SHP77 treated with DMSO at 0.1 percent for 48 hours (cell line): ENCODE measurements around the gene PI4KA.

Source experiments
- DNase-seq: peaks from one replicate; lab custom pipeline; 2025; lab: John Stamatoyannopoulos, UW

The PI4KA gene

DNA sequence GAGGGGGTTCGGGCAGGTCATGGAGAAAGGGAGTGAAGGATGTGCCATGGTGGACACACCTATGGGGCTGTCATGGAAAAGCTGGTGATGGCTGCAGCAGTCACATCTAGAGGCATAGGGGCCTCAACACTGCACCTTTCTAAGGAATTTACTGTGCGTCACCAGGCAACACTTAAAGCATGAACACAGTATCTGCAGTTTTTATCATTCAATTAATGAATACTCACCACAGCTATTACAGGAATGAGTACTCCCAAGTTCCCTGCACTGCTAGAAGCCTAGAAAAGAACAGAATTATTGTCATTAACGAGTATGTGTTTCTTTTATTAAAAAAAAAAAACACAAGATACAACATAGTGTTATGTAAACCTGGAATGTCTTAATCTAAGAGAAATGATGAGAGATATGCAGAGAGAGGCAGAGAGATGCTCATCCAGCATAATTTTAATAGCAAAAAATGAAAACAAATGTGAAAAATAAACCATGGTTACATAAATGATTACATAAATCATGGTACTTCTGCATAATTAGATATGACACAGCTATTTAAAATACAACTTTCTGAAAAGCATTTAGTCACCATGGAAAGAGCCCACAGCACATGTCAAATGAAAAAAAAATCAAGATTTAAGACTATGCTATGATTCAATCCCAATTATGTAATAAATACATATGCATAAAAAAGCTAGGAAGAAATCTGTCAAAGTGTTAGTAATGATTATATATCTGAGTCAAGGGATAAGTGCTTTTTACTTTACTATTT, 65.5 kb downstream of the PI4KA start:
- DNase-seq = no peak

DNA sequence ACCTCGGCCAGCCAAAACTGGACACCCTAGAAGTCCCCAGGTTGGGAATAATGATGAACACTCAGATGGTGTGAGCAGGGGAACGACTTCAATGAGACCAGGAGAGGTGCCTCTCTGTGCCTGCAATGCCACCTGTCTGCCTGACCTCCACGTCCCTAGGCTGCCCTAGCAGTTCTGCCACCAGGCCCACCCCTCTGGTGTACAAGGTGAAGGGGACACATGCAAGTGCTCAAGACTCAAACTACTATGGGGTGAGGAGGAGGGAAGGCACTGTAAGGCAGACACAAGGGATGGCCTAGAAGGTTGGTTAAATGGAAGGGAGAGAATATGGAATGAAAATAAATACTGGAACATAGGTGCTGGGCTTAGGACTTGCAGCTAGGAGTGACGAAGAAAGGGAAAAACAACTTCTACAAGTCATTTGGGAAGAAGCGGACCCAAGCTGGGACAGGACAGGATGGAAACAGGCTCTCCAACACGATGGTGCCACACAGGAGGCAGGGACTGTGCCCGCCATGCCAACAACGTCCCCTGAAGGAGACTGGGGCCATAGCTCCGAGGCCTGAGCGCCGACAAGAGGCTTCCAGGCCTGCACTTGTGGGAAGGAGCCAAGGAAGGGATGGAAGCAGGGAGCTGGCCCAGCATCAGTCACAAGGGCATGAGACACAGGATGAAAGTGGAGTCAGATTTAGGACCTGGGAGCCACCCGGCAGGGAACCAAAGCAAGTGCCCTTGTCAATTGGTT, 66.2 kb downstream of the PI4KA start:
- DNase-seq = no peak

DNA sequence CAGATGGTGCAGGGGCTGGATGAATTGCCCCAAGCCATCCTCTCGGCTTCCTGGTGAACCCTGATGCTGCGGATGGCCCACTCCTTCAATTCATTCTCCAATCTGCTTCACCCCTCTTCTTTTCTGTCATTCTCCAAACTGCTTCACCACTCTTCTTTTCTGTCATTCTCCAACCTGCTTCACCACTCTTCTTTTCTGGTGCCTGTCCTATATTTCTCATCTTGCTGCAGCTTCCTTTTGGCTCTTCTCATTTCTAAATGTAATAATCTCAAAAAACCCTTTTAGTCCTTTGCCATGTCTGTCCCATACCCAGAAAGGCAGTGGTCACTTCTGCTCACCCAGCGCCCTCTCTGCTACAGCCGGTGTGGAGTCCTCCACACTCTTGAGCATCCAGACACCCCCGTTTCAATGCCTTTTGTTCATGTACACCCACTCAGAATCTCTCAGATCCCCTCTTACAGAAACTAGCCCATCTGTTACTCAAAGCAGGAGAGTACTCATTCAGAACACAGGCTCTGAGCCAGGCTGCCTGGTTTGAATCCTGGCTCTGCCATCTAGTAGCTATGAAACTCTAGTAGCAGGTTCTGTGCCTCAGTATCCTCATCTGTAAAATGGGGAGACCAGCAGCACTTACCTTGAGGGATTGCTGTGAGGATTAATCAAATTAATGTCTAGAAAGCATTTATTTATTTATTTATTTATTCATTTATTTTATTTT, 69.8 kb downstream of the PI4KA start:
- DNase-seq = no peak

DNA sequence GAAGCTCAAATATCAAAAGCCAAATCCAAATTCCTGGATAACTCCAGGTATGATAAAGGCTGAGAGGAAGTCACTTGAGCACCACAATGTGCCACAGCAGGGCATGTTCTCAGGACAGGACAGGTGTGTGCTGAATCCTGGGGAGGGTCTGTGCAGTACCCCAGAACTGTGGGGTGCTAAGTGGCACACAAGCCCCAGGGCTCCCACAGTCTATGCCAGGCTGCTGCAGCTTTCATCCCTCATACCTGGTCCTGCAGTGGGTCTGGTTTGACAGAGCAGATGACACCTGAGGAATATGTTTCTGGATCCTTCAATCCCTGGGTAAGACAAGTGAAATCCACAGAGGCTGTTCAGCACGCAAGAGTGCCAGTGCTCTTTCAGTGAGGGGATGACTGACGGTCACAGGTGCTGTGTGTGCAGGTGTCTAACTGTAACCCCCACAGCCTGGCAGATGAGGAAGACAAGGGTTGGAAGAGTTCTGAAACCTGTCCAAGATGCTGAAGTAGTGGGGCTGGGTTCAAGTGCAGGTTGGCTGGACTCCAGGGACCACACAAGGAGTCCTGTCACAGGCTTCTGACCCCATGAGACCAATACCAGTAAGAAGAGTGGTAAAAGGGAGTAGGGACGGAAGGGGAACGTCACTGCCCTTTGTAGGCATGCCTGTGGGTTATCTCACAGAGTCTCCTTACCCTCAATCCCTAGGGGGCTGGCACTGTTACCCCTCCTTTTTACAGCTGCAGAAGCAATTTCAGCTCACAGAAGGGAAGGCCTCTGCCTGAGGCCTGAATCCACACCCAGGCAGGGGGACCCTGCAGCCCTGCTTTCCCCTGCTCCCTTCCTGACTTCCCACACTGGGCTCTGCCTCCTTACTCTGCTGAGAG, 70.6 kb downstream of the PI4KA start:
- no peak for DNase-seq

DNA sequence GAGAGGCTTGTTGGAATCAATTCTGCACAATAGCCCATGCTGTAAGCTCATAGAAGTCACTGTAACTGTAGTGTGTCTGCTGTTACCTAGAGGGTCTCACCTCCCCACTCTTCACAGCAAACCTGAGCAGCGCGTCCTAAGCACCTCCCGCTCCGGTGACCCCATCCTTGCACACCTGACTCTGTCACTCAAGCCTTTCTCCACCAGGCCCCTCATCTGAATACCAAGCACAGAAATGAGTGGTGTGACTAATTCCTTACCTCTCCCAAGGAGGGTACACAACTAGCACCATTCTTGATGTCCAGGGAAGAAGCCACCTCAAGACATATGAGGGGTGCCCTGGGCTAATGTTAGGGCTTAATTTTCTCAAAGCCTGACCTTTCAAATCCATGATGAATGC, 71.4 kb downstream of the PI4KA start:
- no peak for DNase-seq

DNA sequence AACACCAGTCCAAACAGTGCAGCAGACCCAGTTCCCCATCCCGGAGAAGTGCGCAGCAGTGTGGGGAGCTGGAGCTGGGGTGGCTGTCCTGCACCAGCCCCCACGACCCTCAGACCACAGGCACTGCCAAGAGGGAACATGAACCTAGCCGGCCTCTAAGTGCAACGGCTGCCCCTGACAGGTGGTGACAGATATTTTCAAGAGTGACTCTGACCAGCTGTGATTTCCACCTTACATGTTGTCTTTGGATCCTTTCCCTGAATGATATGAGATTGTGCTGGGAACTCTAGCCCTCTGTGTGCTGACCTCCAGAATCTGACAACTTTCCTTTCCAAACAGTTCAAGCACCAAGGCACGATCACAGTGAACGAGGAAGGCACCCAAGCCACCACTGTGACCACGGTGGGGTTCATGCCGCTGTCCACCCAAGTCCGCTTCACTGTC, 72.1 kb downstream of the PI4KA start:
- DNase-seq = no peak

DNA sequence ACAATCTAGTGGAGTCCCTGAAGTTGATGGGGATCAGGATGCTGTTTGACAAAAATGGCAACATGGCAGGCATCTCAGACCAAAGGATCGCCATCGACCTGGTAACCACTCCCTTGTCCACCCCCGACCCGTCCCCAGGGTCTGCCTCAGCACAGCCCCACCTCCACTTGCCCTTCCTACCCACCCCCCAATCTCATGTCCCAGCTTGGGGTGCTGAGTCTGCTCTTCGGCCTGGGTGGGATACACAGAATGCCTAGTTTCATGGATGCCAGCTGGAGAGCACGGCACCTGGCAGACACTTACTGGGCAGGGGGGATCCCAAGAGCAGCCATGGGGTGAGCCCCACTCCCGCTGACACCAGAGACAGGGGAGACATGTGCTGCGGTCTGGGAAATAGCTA, 72.6 kb downstream of the PI4KA start:
- no peak for DNase-seq

DNA sequence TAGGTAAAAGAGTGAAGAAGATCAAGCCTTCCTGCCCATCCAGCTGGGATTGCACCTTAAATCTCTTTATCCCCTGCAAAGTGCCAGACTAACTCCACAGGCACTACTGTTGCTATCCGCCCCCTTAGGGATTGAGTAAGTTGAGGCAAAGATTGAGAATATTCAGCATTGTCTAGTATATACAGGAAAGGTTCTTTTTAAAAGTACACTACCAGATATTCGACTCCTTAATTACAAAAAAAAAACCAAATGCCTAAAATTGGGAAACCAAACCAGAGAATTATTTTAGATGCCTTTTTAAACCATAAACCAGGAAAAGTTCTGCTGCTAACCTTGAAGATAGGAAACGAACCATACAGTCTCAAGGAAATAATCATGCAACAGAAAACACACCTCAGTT, 73.2 kb downstream of the PI4KA start:
- DNase-seq = no peak

DNA sequence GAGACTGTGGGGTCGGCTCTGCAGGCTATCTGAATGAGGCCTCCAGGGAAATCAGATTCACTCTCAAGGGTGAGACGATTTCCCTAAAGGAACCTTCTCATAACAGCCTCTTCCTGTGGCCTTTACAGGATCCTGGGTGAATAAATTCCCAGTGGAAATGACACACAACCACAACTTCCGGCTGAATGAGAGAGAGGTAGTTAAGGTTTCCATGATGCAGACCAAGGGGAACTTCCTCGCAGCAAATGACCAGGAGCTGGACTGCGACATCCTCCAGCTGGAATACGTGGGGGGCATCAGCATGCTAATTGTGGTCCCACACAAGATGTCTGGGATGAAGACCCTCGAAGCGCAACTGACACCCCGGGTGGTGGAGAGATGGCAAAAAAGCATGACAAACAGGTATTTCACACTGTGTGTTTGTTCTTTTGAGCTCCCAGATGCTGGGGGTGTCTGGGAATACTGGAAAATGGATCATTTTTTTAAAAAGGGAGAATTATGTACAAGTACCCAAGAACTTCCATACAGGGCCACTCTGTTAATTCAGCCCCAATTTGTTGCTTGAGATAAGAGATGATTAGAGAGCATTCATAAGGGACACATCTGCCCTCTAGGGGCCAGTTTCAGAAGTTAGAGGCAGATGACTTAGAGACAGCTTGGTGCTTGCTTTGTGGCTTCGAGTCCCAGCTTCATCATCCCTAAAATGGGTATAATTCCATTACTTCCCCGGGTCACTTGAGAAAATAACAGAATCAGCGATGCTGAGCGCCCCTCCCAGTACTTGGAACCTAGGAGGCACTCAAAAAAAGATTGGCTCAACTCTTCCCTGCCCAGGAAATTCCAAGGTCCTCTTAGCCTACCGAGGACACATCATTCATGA, 74.5 kb downstream of the PI4KA start:
- peak; percentile 21 for DNase-seq

DNA sequence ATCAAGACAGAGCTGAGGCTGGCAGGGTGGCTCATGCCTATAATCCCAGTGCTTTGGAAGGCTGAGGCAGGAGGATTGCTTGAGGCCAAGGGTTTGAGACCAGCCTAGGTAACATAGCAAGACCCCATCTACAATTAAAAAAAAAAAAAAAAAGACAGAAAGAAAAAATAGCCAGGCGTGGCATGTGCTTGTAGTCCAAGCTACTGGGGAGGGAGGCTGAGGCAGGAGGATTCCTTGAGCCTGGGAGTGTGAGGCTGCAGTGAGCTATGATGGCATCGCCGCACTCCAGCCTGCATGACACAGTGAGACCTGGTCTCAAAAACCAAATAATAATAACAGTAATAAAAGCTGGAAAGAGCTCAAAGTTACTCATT, 75.3 kb downstream of the PI4KA start:
- no peak for DNase-seq

DNA sequence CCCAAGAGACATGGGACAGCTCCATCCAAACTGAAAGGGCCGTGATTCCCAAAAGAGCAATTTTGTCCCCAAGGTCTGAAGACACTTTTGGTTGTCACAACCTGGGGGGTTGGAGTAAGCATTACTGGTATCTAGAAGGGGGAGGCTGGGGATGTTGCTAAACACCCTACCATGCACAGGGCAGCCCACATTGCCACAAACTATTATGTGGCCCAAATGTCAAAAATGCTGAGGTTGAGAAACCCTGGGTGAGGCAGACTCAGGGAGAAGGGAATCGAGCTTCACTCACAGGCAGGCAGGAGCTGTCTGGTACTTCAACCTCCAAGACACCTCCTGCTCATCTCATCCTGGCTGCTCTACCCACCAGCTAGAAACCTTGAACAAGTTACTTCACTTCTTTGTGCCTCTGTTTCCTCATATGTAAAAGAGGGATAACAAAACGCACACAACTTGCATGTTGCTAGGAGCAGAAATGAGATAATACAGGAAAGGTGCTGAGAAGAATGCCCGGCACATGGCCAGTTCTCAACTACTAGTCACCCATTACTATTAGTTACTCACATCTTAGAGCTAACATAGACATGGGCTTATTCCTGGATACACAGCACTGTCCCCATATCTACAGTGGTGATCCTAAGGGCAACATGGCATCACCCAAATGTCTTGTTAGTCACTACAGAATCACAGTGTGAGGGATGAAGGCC, 75.9 kb downstream of the PI4KA start:
- no peak for DNase-seq

DNA sequence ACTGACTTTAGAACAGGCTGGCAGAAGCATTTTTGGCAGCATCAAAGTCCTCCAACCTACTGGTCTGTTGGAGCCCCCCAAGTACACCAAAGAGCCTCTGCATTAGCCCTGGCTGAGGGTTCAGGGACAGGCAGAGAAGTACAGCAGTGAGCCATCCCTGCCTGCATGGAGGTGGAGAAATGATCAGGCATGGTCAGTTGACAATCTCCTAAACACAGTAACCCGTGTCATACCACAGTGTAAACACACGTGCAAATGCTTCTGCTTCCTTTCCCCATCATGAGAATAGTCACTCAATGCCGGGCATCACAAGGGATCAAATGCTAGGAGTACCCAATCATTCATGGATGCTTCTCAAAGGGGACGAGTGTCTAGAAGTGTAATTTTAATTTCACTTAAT, 76.5 kb downstream of the PI4KA start:
- no peak for DNase-seq

DNA sequence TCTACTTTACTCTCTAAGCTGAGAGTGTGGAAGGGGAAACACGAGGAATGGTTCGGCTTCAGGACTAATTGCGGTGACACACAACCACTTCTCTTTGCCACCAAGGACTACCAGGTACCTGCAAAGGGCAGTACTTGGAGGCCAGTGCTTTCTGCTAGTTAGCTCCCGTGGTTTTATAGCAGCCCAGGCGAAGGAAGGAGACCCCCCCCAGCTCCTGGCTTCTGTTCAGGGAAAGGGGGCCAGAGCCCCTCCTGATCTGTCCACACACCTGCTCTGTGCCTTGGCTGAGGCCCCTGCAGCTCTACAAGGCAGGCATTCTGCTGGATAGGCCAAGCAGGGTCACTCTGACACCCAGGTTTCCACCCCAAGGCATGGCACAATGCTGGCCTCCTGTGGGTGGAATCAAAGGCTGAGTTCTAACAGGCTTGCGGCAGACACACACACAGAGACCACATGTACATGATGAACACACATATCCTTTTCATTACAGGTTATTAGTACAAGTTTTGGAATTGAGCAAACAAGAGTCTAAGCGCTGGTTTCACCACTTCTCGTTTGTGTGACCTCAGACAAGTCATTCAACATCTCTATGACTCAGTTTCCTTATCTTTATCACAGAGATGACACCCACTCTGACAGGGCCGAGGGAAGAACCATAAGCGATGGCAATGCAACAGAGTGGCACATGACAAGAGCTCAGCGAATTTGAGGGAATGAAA, 77.2 kb downstream of the PI4KA start:
- no peak for DNase-seq

DNA sequence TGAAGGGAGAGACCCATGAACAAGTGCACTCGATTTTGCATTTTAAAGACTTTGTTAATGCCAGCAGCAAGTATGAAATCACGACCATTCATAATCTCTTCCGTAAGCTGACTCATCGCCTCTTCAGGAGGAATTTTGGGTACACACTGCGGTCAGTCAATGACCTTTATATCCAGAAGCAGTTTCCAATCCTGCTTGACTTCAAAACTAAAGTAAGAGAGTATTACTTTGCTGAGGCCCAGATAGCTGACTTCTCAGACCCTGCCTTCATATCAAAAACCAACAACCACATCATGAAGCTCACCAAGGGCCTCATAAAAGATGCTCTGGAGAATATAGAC, 78.8 kb downstream of the PI4KA start:
- no peak for DNase-seq

DNA sequence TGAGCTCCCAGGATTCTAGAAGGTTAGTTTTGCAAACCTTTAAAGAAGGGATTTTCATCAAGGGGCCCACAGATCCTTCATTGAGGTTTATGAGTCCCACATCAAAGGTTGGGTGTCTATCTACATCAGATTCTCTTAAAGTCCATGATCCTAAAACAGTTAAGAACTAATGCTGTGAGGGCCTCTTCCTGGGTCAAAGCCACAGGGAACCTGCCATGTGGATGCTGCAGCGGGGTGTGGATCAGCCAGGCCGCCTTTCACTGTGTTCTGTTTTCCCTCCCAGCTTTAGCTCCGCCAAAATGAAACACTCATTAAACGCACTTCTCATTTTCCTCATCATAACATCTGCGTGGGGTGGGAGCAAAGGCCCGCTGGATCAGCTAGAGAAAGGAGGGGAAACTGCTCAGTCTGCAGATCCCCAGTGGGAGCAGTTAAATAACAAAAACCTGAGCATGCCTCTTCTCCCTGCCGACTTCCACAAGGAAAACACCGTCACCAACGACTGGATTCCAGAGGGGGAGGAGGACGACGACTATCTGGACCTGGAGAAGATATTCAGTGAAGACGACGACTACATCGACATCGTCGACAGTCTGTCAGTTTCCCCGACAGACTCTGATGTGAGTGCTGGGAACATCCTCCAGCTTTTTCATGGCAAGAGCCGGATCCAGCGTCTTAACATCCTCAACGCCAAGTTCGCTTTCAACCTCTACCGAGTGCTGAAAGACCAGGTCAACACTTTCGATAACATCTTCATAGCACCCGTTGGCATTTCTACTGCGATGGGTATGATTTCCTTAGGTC, 79.4 kb downstream of the PI4KA start:
- DNase-seq = no peak

DNA sequence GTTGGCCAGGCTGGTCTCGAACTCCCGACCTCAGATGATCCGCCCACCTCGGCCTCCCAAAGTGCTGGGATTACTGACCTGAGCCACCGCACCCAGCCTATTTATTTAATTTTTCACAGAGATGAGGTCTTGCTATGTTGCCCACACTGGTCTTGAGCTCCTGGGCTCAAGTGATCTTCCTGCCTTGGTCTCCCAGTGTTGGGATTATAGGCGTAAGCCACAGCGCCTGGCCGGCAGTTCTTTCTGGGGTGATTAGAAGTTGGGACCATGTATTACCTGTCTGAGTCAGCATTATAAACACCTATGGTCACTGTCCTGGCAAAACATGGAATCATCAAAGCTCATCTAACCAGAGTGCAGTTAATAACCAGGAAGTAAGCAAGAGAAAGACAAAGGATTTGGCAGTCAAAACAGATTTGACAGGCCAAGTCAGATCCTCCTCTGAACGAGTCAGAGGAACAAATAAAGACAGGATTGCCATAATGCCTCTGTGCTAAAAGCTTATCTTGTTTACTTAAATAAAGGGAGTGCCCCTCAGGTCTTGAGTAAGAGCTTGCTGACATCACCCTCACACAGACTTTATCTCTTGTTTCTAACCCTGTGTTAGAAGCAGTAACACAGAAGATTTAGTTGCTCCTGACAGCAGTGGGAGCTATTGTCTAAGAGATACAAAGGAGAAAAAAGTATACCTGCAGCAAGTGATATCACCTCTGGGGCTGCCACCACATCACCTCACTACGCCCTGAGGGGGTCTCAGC, 81.0 kb downstream of the PI4KA start:
- DNase-seq = no peak

DNA sequence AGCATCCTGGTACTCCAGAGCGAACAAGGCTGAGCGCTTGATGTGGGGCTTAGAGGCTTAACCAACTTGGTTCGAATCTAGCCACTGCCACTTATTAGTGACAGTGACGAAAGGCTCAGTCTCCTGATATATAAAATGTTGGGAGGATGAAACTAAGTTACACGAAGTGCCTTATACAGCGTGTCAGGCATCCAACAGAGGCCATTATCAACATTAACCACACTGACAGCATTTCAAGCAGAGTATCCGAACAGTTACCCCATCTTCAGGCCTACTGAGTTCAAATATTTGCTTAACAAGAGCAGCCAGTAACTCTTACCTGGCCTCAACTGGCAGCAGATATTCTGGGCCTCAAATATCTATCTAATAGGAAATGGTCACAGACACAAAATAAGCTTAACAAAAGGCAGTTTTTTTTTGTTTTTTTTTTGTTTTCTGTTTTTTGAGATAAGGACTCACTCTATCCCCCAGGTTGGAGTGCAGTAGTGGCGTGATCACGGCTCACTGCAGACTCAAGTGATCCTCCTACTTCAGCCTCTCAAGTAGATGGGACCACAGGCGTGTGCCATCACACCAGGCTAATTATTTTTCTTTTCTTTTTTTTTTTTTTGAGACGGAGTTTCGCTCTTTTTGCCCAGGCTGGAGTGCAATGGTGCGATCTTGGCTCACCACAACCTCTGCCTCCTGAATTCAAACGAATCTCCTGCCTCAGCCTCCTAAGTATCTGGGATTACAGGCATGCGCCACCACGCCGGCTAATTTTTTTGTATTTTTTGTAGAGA, 81.8 kb downstream of the PI4KA start:
- no peak for DNase-seq
